ENCODE results near the gene CPLX4. TPM values are rescaled to one million over a fixed set of nuclear protein-coding genes. Genes with fewer than 3 reads are reported as not detected.
A peak's percentile ranks its signal among the peaks of the same experiment; 100 is the strongest.

CPLX4 gene, protein sequence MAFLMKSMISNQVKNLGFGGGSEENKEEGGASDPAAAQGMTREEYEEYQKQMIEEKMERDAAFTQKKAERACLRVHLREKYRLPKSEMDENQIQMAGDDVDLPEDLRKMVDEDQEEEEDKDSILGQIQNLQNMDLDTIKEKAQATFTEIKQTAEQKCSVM
- not detected for total RNA-seq

DNA sequence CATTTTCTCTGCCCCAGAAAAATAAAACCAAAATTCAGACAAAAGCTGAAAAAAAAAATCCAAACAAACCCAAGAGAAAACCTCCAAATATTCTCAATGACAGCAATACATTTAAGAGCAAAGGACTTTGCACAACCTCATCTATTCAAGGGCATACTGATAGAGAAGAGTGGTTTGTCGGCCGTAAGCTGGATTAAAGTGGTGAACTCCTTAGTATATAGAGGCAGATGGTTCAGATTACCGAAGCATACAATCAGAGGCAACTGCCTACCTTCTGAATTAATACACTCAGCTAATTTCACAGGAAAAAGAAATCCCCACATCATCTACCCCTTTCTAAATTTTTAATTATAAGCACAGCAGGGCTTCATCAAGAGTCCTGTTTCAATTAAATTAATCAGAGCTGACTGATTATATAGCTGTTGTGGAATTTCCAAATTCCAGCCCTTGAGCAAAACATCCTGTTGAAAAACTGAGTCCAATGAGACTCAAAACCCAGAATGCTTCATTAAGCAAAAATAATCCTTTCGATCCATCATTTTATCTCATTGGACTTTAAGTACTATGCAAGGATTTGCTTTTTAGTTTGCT lies at the start of gene CPLX4:
CPLX4 (minus strand) TSS at position 190 of the 591 bp plus-strand sequence; CDS start at position 3, 187 bp downstream.
- DNase-seq (ENCODE audit: low spot score), result no peak

DNA sequence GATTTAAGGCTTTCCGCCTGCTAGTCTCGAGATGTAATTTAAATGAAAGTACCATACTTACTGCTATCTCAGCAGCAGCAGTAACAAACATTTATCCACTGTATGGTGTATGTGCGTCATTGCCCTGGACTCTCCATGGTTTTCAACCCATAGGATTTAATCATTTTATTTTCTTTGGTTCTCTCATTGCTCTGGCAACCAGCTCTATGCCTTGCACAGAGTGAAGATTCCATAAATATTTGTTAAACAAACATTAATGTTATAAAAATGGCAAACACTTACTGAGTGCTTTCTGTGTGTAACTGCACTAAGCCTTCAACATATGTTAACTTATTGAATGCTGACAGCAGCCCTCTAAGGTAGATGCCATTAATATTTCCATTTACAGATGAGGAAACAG lies 41.9 kb upstream of the CPLX4 start:
- DNase-seq (ENCODE audit: low spot score), result no peak

DNA sequence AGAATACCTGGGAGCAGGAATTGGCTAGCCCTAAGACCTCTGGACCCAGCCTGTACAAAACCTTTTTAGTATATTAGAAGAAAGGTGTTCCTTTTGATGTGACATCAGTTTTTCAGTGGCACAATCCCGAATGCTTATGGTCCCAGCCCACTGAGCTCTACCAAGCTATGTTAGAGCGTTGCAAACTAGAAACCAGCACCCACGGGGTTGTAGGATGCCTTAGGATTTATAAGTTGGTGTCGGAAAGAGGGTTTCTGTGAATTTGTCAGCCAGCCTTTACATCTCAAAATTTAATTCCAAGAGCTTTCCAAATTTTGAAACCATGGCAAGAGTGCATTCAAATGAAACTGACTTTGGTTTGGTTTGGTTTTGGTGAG lies 41.1 kb upstream of the CPLX4 start:
- DNase-seq (ENCODE audit: low spot score), result no peak

DNA sequence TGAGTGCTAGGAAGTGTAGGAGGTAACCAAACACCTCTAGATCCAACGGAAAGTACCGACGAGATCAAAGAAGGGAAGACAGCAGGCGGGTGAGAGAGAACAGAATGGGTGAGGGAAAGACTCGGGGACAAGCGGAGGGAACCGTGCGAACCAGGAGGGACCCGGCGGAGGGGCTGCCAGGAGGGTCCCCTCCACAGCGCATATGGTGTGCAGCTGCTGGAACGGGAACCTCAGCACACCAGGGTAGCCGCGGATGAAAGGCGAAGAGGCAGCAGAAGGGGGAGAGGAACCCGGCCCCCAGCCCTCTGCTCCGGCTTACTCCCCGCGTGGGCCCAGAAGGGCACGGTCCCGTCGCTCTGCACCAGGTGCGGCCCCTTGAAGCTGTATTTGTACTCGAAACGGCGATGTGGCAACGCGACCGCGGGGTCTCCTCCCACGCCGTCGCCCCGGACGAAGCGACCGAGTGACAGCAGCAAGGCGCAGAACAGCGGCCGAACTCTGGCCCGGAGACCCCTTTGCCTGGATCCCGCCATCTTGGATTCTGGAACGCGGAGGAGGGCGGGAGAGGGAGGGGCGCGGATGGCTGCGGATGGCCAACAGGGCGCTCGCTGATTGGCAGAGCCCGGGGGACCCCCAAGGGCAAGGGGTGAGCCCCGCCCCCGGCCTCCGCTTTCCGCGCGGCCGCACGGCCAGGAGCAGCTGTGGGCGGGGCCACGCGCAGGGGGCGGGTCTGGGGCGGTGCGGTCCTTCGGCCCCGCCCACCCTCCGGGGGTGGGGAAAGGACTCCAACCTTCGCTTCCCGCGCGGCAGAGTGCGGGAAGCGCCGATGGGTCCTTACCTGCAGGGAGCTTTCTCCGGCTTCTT lies 40.5 kb upstream of the CPLX4 start, which contains the start of gene LMAN1:
LMAN1 (minus strand) TSS at position 554 of the 864 bp plus-strand sequence; CDS start at position 533, 21 bp downstream.
- DNase-seq (ENCODE audit: low spot score), result peak; percentile 95

DNA sequence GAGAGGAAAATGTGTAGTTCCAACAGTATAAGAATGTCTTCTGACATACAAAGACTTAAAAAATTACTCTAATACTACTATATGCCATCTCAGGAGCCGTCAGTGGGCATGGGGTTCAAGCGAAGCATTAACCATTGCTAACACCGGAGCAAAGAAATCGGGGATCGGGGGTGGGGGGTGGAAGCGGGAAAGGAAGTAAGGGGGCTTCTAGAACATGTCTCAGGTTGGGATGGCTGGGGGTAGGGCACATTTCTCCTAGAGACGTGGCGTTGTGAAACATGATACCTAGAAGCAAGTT lies 39.9 kb upstream of the CPLX4 start:
- DNase-seq (ENCODE audit: low spot score), result no peak

DNA sequence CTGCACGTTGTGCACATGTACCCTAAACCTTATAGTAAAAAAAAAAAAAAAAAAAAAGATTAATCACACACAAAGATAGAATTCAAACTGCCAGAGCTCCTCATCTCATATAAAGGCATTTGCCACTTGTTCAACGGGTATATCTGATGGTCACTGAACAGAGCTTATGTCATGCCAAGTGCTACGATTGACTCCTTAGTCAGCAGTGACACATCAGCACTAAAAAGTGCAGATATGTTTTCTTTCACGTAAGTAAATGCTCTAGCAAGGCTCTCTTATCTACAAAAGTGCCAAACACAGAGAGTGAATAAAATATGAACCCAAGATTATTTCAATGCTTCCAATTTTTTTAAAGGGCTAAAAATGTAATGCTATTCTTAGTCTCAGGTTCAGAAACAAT lies 39.5 kb upstream of the CPLX4 start:
- no peak for DNase-seq (ENCODE audit: low spot score)

DNA sequence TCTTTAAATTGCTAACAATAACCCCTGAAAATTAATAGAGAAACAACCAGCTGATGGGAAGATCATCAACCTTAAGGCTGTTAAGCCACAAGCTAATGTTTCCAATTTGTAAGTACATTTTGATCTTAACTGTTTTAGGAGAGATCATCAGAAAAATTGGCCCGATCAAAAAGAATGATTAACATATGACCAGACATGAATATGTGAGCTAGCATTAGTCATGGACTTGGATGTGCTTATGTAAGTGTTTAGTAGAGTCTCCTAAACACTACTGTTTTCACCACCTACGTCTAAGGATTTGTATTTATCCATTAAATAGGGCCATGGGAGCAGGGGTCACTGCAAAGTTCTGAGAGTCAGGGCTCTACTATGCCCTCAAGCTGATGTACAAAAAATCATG lies 36.3 kb upstream of the CPLX4 start:
- DNase-seq (ENCODE audit: low spot score), result no peak

DNA sequence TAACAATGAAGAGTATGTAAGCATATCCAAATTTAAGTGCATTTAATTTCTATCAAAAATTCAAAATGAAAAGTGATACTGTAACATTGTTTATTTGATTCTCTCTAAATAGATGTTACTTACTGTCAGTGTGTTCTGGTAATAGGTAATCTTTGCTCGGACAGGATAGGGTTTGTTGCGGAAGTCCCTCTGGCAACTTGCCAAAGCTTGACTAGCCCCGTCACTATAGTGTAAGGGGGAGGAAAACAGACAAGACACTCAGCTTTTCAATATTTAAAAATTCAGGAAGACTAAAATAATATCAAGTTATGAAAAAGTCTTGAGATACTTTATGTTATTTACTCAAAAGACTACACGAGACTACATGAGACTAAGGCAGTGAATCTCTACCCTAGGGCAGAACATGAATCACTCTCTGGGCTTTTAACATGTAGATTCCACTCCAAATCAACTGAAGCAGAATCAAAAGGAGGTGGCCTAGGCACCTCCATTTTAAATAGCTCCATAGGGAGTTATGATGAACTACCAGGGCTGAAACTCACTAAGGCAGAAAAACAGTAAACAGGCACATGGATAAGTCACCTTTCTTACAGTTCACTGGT lies 34.7 kb upstream of the CPLX4 start:
- DNase-seq (ENCODE audit: low spot score), result no peak

DNA sequence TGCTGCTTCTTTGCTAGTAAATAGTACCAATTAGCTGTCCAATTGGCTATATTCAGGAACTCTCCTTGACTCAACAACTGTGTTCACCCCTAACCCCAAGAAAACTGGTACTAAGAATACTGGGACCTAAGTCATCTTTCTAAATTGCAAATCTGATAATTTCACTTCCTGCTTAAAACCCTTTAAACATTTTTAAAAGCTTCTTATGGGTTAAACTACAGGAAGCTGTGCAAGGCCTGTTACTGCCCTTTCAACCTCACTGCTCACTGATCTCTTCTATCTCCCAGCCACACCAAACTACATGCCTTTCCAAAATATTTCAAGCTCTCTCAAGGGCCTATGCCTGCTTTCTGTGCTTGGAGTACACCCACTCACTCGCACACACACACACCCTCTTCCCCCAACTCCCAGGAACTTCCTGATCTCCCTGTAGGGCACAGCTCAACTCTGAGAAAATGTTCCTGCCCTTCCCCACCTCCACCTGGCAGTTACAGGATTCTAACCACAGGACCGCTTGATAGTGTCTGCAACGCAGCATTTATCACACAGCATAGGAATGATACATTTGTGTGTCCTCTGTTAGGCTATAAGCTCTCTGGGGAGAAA lies 33.9 kb upstream of the CPLX4 start:
- DNase-seq (ENCODE audit: low spot score), result no peak

DNA sequence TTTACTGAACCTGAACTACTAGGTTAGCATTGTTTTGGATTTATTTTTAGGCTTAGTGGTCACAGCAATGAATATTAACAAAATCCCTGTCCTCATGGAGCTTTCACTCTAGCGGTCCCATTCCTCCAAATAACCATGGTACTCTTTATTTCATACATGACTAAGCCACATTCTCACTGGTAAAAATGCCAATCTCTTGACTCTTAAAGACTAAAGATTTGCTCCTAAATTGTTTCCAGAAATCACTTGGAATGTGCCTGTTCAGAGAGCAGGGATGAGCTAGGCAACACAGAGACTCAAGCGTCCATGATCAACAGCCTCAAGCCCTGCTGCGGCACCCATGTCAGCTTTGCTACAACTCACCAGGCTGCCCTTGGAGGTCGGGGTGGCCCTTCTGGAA lies 27.1 kb upstream of the CPLX4 start:
- DNase-seq (ENCODE audit: low spot score), result no peak

DNA sequence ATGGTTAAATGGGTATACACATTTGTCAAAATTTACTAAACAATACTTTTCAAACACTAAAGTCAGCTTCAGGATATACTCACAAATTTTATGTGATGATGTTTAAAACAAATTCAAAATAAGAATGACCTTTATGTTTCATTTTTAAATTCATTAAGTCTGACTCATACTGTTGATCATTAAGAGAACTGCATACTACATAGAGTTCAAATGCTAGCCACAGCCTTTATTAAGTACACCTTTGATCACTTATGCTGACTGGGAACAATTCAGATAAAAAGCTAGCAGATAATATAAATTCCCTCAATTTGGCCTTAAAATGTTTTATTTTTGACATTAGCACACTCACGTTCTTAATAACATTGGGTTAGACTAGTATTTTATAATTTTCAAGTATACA lies 26.5 kb upstream of the CPLX4 start:
- DNase-seq (ENCODE audit: low spot score), result no peak

DNA sequence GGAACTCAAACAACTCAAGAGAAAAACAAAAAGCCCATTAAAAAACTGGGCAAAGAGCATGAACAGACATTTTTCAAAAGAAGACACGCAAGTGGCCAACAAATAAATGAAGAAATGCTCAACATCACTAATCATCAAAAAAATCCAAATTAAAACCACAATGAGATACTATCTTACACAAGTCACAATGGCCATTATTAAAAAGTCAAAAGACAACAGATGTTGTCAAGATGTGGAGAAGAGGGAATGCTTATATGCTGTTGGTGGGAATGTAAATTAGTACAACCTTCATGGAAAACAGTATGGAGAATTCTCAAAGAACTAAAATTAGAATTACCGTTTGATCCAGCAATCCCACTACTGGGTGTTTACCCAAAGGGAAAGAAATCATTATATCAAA lies 25.5 kb upstream of the CPLX4 start:
- no peak for DNase-seq (ENCODE audit: low spot score)

DNA sequence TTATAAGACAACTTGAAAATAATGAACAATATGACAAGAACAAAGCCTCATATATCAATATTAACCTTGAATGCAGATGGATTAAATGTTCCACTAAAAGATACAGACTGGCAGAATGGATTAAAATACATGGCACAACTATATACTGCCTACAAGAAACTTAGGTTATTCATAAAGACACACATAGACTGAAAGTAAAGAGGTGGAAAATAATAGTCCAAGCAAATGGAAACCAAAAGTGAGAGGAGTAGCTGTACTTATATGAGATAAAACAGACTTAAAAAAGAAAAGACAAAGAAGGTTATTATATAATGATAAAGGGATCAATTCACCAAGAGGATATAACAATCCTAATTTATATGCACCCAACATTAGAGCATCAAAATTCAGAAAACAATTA lies 22.4 kb upstream of the CPLX4 start:
- no peak for DNase-seq (ENCODE audit: low spot score)

DNA sequence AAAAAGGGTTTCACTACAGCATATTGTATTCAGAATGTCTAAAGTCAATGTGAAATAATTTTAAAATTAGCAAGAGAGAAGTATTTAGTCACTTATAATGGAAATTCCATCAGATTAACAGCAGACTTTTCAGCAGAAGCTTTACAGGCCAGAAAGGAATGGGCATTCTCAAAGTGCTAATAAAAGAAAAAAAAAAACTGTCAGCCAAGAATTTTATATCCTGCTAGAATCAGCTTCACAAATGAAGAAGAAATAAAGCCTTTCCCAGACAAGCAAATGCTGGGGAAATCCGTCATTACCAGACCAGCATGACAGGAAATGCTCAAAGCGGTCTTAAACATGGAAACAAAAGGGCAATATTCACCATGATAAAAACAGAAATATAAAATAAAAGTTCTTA lies 21.9 kb upstream of the CPLX4 start:
- DNase-seq (ENCODE audit: low spot score), result no peak

DNA sequence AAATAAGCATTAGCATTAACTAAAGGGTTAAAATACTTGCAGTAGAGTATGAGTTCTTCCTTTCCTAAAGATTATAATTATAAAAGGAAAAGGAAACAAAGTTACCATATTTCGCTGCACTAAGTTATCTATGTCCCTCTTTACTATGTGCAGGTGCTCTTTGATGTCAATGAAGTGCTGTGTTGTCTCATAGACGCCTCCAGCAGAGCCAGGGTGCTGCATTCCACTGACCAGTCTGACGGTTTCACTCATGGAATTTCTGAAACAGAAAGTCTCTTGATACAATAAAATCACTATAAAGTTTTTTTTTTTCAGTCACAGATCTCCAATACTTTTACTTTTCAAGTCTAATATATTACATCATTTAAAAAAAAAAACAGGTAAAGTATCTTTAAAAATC lies 14.5 kb upstream of the CPLX4 start:
- no peak for DNase-seq (ENCODE audit: low spot score)

DNA sequence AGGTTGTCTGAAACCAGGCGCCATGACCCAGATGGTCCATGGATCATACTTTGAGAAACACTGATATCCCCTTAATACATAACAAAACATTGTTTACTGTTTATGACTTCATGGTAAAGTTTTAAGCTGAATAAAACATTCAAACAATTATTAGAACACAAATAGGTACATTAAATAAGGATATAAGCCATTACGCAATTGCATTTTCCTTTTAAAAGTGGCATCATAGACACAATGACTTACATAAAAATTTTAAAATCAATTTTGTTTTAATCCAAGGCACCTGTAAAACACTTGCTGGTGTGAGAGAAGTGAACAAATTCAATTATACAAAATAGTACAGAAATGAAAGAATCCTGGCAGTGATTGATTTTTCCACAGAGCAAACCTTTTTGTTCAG lies 10.2 kb upstream of the CPLX4 start:
- no peak for DNase-seq (ENCODE audit: low spot score)

DNA sequence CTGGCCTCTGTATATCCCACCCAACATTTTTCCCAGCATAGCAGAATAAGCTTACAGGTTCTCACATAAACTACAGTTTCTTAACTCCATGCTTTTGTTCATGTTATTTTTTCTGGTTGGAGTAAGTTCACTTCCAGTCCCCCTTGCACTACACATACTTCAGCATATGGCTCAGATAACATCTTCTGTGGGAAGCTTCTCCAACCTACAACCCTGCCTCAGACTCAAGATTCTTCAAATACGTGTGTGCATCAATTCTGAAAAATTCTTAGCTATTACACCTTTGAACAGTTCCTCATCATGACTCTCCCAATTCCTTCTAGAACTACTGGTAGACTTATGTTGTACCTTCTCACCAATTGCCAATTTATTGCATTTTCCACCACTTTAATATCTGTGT lies 7.5 kb upstream of the CPLX4 start:
- DNase-seq (ENCODE audit: low spot score), result no peak

DNA sequence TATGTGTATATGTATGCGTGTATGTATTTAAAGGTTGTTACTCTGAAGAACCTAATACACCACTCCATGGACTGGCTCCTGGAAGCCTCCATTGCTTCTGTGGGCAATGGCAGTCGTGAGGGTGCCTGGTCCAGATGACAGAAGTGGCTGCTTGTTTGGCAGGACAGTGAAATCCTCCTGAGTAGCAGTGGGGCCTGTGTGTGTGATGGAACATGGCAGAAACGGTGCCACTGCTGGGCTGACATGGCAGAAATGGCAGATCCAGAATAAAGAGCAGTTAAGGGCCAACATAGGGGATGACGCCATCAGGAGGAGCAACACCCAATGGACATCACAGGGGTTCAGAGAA lies 6.1 kb upstream of the CPLX4 start:
- DNase-seq (ENCODE audit: low spot score), result no peak

DNA sequence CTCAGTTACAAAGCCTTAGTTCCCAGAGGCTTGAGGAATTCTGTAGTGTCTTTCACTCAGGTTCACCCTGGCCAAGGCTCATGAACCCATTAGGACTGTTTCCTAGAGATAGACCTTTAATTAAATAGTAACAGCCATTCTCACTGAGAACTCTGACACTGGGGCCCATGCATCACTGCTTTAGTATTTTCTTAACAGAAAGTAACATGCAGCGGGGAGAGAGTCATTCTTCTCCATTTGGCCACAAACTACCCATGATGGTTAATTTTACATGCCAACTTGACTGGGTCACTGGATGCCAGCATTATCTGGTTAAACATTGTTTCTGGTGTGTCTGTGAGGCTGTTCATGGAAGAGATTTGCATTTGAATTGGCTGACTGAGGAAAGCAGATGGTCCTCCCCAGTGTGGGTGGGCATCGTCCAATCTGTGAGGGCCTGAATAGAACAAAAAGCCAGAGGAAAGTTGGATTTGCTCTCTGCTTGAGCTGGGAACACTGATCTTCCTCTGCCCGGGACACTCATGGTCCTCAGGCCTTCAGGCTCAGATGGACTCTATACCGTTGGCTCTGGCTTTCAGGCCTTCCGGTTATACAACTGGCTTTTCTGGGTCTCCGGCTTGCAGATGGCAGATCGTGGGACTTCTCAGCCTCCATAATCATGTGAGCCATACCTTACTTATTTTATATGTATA lies 5.6 kb upstream of the CPLX4 start:
- no peak for DNase-seq (ENCODE audit: low spot score)

DNA sequence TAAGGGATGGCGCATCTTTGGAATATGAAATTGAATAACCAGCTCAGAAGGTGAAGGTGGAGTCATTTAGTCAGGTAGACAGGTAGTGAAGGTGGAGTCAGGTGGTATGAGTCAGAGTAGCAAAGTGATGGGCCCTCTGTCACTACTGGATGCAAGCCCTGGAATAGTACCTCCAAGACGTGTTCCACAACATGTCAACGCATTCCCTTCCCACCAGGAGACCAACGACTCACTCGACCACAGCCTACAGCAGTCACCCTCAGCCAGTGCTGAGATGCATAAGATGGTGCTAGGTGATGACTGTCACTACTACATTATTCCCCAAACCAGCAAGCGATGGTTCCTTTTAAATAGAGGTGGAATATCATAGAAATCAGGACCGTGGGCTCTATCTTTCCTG lies 6.8 kb downstream of the CPLX4 start:
- DNase-seq (ENCODE audit: low spot score), result no peak

DNA sequence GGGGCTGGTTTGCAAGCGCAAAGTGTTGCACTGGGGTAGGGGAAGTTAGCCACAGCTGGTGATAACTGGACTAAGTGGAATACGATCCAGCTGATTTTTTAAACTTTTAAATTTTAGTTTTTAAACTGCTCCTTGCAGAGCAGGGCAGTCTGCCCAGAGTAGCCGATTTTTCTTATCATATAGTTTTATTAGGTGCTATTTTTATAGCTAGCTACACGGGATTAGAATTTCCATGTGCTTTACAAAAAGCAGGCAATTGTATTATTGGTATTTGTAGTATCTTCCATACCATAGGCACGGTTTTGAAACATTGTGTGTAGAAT lies 9.6 kb downstream of the CPLX4 start:
- DNase-seq (ENCODE audit: low spot score), result no peak

DNA sequence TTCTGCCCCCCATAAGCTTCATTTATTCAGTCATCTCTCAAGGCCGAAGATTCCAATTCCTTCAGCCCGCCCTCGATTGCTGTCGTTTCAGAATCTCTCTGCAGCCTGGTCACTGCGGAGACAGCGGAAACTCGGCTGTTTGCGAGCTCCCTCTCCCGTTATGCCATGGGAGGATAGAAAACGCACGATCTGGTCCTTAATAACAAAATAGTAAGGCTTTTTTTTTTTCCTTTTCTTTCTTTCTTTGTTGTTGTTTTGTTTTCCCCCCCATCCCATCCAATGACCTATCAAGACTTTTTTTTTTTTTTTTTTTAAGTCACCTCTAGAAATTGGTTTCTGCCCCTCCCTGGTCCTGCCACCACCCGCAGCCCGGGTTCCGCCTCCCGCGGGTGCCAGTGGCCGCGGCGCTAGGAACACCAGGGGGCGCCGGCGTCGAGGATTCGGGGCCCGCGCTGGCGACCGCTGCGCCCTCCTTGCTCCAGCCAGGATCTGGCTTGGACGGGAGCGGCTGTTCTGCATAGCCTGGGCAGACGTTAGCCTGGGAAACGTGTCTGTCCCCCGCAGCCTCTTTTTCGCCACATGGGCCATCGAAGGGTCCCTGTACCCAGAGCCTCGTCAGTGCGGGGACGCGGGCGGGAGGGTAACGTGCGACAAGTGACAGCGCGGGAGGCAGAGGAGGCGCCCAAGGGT lies 10.1 kb downstream of the CPLX4 start:
- peak; percentile 68 for DNase-seq (ENCODE audit: low spot score)

Measured in mucosa of gallbladder (tissue), 1 donor.